ENCODE results near the gene TPSD1. TPM values are rescaled to one million over a fixed set of nuclear protein-coding genes. Genes with fewer than 3 reads are reported as not detected.

TPSD1 gene
- total and polyA plus RNA-seq, 2 donors (not counting 1 experiment from before 2014, with no cell fraction given): not detected

DNA sequence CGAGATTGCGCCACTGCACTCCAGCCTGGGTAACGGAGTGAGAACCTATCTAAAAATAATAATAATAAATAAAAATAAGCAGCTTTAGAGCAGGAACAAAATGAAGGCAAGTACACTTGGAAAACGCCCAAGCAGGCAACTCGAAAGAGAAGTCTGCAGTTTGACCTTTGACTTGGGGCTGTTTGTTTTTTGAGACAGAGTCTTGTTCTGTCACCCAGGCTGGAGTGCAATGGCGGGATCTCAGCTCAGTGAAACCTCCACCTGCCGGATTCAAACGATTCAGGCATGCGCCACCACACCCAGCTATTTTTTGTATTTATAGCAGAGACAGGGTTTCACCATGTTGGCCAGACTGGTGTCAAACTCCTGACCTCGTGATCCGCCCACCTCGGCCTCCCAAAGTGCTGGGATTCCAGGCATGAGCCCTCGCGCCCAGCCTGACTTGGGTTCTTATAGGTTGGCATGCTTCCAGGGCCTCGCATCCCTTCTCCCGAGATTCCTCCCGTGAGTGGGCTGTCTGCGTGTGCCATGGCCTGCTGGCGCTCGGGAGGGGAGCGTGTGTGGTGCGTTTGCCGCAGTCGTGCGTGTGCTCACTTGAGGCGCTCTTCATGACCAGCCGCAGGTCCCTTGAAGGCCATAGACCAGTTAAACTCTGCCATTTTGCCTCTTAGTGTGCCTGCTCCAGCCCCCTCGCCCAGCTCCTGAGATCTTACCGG is 35.1 kb downstream of the TPSD1 start:
- ChIA-PET POLR2A (no interaction called here), CTCF (interaction anchor here (1.3 to 2.0 kb wide), 2 partner anchors 8 to 10 kb away, joined by 3 to 7 read pairs; no protein-coding TSS in a partner anchor)
- no peak for DNase-seq
- TF ChIP-seq EZH2 (IDR thresholded peaks at IDR 0.05; ENCODE audit: borderline replicate concordance, insufficient read depth, low read depth, low read length, poor library complexity, severe bottlenecking): no peak
- TF ChIP-seq, protein P1, sequence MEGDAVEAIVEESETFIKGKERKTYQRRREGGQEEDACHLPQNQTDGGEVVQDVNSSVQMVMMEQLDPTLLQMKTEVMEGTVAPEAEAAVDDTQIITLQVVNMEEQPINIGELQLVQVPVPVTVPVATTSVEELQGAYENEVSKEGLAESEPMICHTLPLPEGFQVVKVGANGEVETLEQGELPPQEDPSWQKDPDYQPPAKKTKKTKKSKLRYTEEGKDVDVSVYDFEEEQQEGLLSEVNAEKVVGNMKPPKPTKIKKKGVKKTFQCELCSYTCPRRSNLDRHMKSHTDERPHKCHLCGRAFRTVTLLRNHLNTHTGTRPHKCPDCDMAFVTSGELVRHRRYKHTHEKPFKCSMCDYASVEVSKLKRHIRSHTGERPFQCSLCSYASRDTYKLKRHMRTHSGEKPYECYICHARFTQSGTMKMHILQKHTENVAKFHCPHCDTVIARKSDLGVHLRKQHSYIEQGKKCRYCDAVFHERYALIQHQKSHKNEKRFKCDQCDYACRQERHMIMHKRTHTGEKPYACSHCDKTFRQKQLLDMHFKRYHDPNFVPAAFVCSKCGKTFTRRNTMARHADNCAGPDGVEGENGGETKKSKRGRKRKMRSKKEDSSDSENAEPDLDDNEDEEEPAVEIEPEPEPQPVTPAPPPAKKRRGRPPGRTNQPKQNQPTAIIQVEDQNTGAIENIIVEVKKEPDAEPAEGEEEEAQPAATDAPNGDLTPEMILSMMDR (IDR thresholded peaks at IDR 0.05): no peak
- H3K9me3 ChIP-seq (ENCODE audit: control extremely low read depth in 1 of 3, control insufficient read depth in 2 of 3, insufficient read depth in 1 of 3, low read length in 2 of 3): peaks cover 0 to 6% (median 0%) of the 10 kb centered on the region in 3 donors
- H3K4me3 ChIP-seq (ENCODE audit: control extremely low read depth in 1 of 5, extremely low read depth in 1 of 5, insufficient read depth in 1 of 5, low read depth in 2 of 5, low read length in 4 of 5): no peak overlapping the region
- H3K9me3 Mint-ChIP-seq (ENCODE audit: insufficient read depth): no peaks in the 10 kb centered on the region
- no peak for ATAC-seq (ENCODE audit: low read depth)
- no peak overlapping the region for H3K27ac Mint-ChIP-seq
- H3K4me1 Mint-ChIP-seq: peaks cover 14% of the 10 kb centered on the region
- intact Hi-C loops (cut with micrococcal nuclease): no loop called here
- no peak overlapping the region for H3K4me2 ChIP-seq (replicated peaks; ENCODE audit: low read depth, low read length, poor library complexity, severe bottlenecking)
- 86% methylated on average over 24 of the region's 29 CpGs for WGBS (ENCODE audit: insufficient coverage)
- H3K27ac ChIP-seq (ENCODE audit: low read length in 2 of 2): no peak overlapping the region
- H3K9ac ChIP-seq (ENCODE audit: low read length): no peak overlapping the region
- peaks cover 0 to 38% (median 7%) of the 10 kb centered on the region in 4 experiments for H3K27me3 ChIP-seq (replicated peaks in 1 of 4; ENCODE audit: control extremely low read depth in 1 of 4, control insufficient read depth in 3 of 4, insufficient read depth in 4 of 4, low read length in 3 of 4)
- no peaks in the 10 kb centered on the region for H4K20me1 ChIP-seq (ENCODE audit: control insufficient read depth, insufficient read depth, low read length, poor library complexity, severe bottlenecking)
- H3K27me3 Mint-ChIP-seq: peaks cover 27% of the 10 kb centered on the region
- H3K79me2 ChIP-seq (ENCODE audit: control insufficient read depth, insufficient read depth, low read length): no peaks in the 10 kb centered on the region
- peaks cover 12 to 28% of the 10 kb centered on the region in 2 donors for H3K4me1 ChIP-seq (ENCODE audit: control insufficient read depth in 2 of 2, insufficient read depth in 2 of 2, low read length in 2 of 2)
- no peak overlapping the region for H2AFZ ChIP-seq (ENCODE audit: insufficient read depth, low read depth, low read length, poor library complexity, severe bottlenecking)
- no peak overlapping the region for H3K4me3 Mint-ChIP-seq
- H3K36me3 ChIP-seq (replicated peaks in 1 of 2; ENCODE audit: control extremely low read depth in 1 of 2, control insufficient read depth in 1 of 2, extremely low read depth in 1 of 2, insufficient read depth in 2 of 2, low read length in 1 of 2): no peaks in the 10 kb centered on the region

DNA sequence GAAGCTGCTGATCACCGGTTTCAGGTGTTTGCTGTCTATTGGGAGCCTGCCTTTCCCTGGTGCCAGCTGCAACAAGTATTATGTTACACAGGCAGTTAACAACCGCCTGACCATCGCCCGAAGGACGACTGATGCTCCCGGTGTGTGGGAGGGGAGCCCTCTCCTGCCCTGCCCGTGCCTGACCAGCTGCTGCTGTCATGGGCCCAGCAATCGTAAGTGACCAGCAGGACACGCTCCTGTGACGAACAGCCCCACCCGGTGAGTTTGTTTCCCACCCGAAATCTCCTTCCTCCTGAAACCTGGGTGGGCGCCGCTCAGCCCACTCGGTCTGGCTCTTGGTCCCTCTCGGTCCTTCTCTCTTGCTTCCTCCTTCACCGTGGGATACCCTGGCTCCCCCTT is 35.7 kb downstream of the TPSD1 start:
- POLR2A ChIA-PET: no interaction called here
- no peak for ATAC-seq (ENCODE audit: low read depth)

More for the DNA sequence above, 35.7 kb downstream of the TPSD1 start:
- DNase-seq: no peak
- Mint-ChIP-seq H3K4me3 (no peak overlapping the region), H3K27me3 (peaks cover 27% of the 10 kb centered on the region), H3K9me3 (ENCODE audit: insufficient read depth) (no peaks in the 10 kb centered on the region), H3K27ac (no peak overlapping the region), H3K4me1 (peaks cover 18% of the 10 kb centered on the region)
- H3K4me2 ChIP-seq (replicated peaks; ENCODE audit: low read depth, low read length, poor library complexity, severe bottlenecking): no peak overlapping the region
- TF ChIP-seq, protein P1 (IDR thresholded peaks at IDR 0.05): no peak
- no peak for TF ChIP-seq EZH2 (IDR thresholded peaks at IDR 0.05; ENCODE audit: borderline replicate concordance, insufficient read depth, low read depth, low read length, poor library complexity, severe bottlenecking)
- 72% methylated on average over 17 of the region's 17 CpGs for WGBS (ENCODE audit: insufficient coverage)
- H3K27me3 ChIP-seq (replicated peaks in 1 of 4; ENCODE audit: control extremely low read depth in 1 of 4, control insufficient read depth in 3 of 4, insufficient read depth in 4 of 4, low read length in 3 of 4): peaks cover 0 to 38% (median 7%) of the 10 kb centered on the region in 4 experiments
- H4K20me1 ChIP-seq (ENCODE audit: control insufficient read depth, insufficient read depth, low read length, poor library complexity, severe bottlenecking): no peaks in the 10 kb centered on the region
- no peak overlapping the region for H3K4me3 ChIP-seq (ENCODE audit: control extremely low read depth in 1 of 5, extremely low read depth in 1 of 5, insufficient read depth in 1 of 5, low read depth in 2 of 5, low read length in 4 of 5)
- H3K4me1 ChIP-seq (ENCODE audit: control insufficient read depth in 2 of 2, insufficient read depth in 2 of 2, low read length in 2 of 2): peaks cover 12 to 33% of the 10 kb centered on the region in 2 donors
- no peaks in the 10 kb centered on the region for H3K36me3 ChIP-seq (replicated peaks in 1 of 2; ENCODE audit: control extremely low read depth in 1 of 2, control insufficient read depth in 1 of 2, extremely low read depth in 1 of 2, insufficient read depth in 2 of 2, low read length in 1 of 2)
- no peak overlapping the region for H3K9ac ChIP-seq (ENCODE audit: low read length)
- intact Hi-C loops (cut with micrococcal nuclease): no loop called here
- H3K9me3 ChIP-seq (ENCODE audit: control extremely low read depth in 1 of 3, control insufficient read depth in 2 of 3, insufficient read depth in 1 of 3, low read length in 2 of 3): peaks cover 0 to 6% (median 0%) of the 10 kb centered on the region in 3 donors
- CTCF ChIA-PET: no interaction called here
- no peaks in the 10 kb centered on the region for H3K79me2 ChIP-seq (ENCODE audit: control insufficient read depth, insufficient read depth, low read length)
- no peak overlapping the region for H3K27ac ChIP-seq (ENCODE audit: low read length in 2 of 2)
- no peak overlapping the region for H2AFZ ChIP-seq (ENCODE audit: insufficient read depth, low read depth, low read length, poor library complexity, severe bottlenecking)
